ENCODE data around the gene AGER. TPM values are rescaled to one million over a fixed set of nuclear protein-coding genes. Genes with fewer than 3 reads are reported as not detected.
A peak's percentile ranks its signal among the peaks of the same experiment; 100 is the strongest.
"Not testable (repeated sequence)": the region's sequence is repeated elsewhere in the genome, so short reads cannot be mapped to it uniquely, and the experiment has no call there.

The AGER gene
- total and polyA plus RNA-seq, 2 donors (not counting 1 experiment from before 2014, with no cell fraction given): 0.50 to 0.78 TPM

DNA sequence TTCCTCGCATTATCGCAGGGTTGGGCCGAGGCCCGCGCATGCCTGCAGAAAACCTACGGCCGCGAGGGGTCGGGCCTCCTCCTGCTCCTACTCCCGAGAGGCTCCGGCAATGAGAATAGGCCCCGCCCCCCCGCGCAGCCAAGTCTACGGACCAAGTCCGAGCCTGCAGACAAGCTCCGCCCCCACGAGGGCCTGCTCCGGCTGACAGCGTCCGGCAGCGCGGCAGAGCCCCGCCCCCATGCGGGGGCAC lies 11.5 kb upstream of the AGER start:
- no peak overlapping the region for H2AFZ ChIP-seq (ENCODE audit: low read length)
- H3K4me1 ChIP-seq (ENCODE audit: control insufficient read depth, extremely low read depth, insufficient read depth, low read length): peaks cover 11% of the 10 kb centered on the region
- no peak overlapping the region for H3K9ac ChIP-seq (ENCODE audit: insufficient read depth, low read length)
- peak overlapping the region; percentile 99 for H3K27ac ChIP-seq (ENCODE audit: insufficient read depth, low read length)
- peak; percentile 100 for DNase-seq (ENCODE audit: low read depth in 2 of 2)
- H4K20me1 ChIP-seq (ENCODE audit: control insufficient read depth, extremely low read depth, insufficient read depth, low read length): no peaks in the 10 kb centered on the region
- H3K36me3 ChIP-seq (ENCODE audit: control insufficient read depth, insufficient read depth, low read length): no peaks in the 10 kb centered on the region
- H3K9me3 ChIP-seq (ENCODE audit: control insufficient read depth, insufficient read depth, low read depth, low read length): no peaks in the 10 kb centered on the region
- H3K27me3 ChIP-seq (ENCODE audit: control insufficient read depth, insufficient read depth, low read length): peaks cover under 1% of the 10 kb centered on the region
- H3K79me2 ChIP-seq (ENCODE audit: control insufficient read depth, insufficient read depth, low read length): no peaks in the 10 kb centered on the region
- H3K4me3 ChIP-seq (replicated peaks in 1 of 4; ENCODE audit: control extremely low read depth in 1 of 4, insufficient read depth in 1 of 4, low read depth in 3 of 4, low read length in 4 of 4): peak overlapping the region in 1 of 4 experiments; percentile 90
- H3K4me2 ChIP-seq (ENCODE audit: extremely low read depth, insufficient read depth, low read length): no peak overlapping the region
- TF ChIP-seq, protein P1, sequence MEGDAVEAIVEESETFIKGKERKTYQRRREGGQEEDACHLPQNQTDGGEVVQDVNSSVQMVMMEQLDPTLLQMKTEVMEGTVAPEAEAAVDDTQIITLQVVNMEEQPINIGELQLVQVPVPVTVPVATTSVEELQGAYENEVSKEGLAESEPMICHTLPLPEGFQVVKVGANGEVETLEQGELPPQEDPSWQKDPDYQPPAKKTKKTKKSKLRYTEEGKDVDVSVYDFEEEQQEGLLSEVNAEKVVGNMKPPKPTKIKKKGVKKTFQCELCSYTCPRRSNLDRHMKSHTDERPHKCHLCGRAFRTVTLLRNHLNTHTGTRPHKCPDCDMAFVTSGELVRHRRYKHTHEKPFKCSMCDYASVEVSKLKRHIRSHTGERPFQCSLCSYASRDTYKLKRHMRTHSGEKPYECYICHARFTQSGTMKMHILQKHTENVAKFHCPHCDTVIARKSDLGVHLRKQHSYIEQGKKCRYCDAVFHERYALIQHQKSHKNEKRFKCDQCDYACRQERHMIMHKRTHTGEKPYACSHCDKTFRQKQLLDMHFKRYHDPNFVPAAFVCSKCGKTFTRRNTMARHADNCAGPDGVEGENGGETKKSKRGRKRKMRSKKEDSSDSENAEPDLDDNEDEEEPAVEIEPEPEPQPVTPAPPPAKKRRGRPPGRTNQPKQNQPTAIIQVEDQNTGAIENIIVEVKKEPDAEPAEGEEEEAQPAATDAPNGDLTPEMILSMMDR (conservative IDR thresholded peaks at IDR 0.05 in 1 of 2, IDR thresholded peaks at IDR 0.05 in 1 of 2; ENCODE audit: low read depth in 1 of 2, low read length in 2 of 2): peak in 1 of 2 donors; percentile 42
- TF ChIP-seq EZH2 (IDR thresholded peaks at IDR 0.05; ENCODE audit: low read length, missing control alignments): no peak

DNA sequence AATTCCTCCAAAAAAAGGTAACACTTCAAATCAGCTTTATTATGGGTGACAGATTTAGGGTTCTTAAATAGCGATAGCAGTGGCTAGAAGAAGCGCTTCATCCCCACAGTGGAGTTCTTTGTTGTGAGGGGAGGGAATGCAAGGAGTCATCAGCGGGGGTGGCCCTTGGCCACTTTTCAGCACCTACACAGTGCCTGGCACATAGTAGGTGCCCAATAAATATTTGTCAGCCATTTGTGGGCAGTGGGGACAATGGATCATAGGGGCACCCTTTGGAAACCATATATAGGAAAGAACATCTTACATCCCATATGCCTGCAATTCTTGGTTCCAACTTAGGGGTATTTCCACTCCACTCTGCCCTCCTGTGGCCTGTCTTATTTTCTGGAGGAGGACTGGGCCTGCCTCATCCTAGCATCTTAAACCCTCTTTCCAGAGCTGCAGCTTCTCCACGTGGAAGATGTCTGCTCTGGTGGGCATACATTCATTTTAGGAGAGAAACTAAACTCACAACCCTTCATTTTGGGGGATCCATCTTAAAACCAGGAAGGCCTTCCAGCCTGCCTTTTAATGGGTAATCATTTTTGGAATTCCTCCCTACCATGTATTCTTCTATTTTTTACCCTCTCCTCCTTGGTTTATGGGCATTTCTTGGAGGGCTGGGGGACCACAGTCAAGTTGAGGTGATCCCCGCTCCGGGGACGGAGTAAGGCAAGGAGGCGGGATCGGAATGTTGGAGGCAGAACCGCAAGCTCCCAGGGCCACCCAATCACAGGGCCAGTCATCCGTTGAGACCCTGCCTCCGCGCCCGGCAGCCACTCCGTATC lies 11.0 kb upstream of the AGER start:
- H2AFZ ChIP-seq (ENCODE audit: low read length): peak overlapping the region; percentile 44
- H3K36me3 ChIP-seq (ENCODE audit: control insufficient read depth, insufficient read depth, low read length): no peaks in the 10 kb centered on the region
- no peak for TF ChIP-seq EZH2 (IDR thresholded peaks at IDR 0.05; ENCODE audit: low read length, missing control alignments)
- TF ChIP-seq, protein P1 (conservative IDR thresholded peaks at IDR 0.05 in 1 of 2, IDR thresholded peaks at IDR 0.05 in 1 of 2; ENCODE audit: low read depth in 1 of 2, low read length in 2 of 2): peak; percentile 61 to 67
- H3K4me1 ChIP-seq (ENCODE audit: control insufficient read depth, extremely low read depth, insufficient read depth, low read length): peaks cover 14% of the 10 kb centered on the region
- peak overlapping the region; percentile 75 for H3K4me2 ChIP-seq (ENCODE audit: extremely low read depth, insufficient read depth, low read length)
- H3K79me2 ChIP-seq (ENCODE audit: control insufficient read depth, insufficient read depth, low read length): no peaks in the 10 kb centered on the region
- no peaks in the 10 kb centered on the region for H3K27me3 ChIP-seq (ENCODE audit: control insufficient read depth, insufficient read depth, low read length)
- peak overlapping the region; percentile 60 for H3K9ac ChIP-seq (ENCODE audit: insufficient read depth, low read length)
- H3K27ac ChIP-seq (ENCODE audit: insufficient read depth, low read length): peak overlapping the region; percentile 89
- H3K4me3 ChIP-seq (replicated peaks in 1 of 4; ENCODE audit: control extremely low read depth in 1 of 4, insufficient read depth in 1 of 4, low read depth in 3 of 4, low read length in 4 of 4): peak overlapping the region; percentile 48 to 77 (median 56)
- no peaks in the 10 kb centered on the region for H3K9me3 ChIP-seq (ENCODE audit: control insufficient read depth, insufficient read depth, low read depth, low read length)
- H4K20me1 ChIP-seq (ENCODE audit: control insufficient read depth, extremely low read depth, insufficient read depth, low read length): no peaks in the 10 kb centered on the region
- peak; percentile 45 to 73 for DNase-seq (ENCODE audit: low read depth in 2 of 2)

DNA sequence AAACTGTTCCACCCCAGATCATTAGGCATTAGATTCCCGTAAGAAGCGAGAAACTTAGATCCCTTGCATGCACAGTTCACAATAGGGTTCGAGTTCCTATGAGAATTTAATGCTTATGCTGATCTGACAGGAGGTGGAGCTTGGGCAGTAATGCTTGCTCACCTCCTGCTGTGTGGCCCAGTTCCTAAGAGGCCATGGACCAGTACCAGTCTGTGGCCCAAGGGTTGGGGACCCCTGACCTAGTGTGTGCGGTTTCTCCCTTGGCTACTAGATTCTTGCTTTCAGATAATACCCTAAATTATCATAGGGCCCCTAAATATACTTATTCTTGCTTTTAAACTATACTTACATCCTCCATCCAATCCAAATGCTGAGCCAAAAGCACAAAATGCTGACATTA lies 10.3 kb upstream of the AGER start:
- TF ChIP-seq, protein P1 (conservative IDR thresholded peaks at IDR 0.05 in 1 of 2, IDR thresholded peaks at IDR 0.05 in 1 of 2; ENCODE audit: low read depth in 1 of 2, low read length in 2 of 2): no peak
- no peak for TF ChIP-seq EZH2 (IDR thresholded peaks at IDR 0.05; ENCODE audit: low read length, missing control alignments)
- Histone ChIP-seq H3K4me1 (ENCODE audit: control insufficient read depth, extremely low read depth, insufficient read depth, low read length) (peaks cover 14% of the 10 kb centered on the region), H4K20me1 (ENCODE audit: control insufficient read depth, extremely low read depth, insufficient read depth, low read length) (no peaks in the 10 kb centered on the region), H3K4me3 (replicated peaks in 1 of 4; ENCODE audit: control extremely low read depth in 1 of 4, insufficient read depth in 1 of 4, low read depth in 3 of 4, low read length in 4 of 4) (no peak overlapping the region), H2AFZ (ENCODE audit: low read length) (no peak overlapping the region), H3K27me3 (ENCODE audit: control insufficient read depth, insufficient read depth, low read length) (no peaks in the 10 kb centered on the region), H3K9ac (ENCODE audit: insufficient read depth, low read length) (no peak overlapping the region), H3K9me3 (ENCODE audit: control insufficient read depth, insufficient read depth, low read depth, low read length) (no peaks in the 10 kb centered on the region), H3K79me2 (ENCODE audit: control insufficient read depth, insufficient read depth, low read length) (peaks cover 2% of the 10 kb centered on the region), H3K36me3 (ENCODE audit: control insufficient read depth, insufficient read depth, low read length) (no peaks in the 10 kb centered on the region), H3K4me2 (ENCODE audit: extremely low read depth, insufficient read depth, low read length) (no peak overlapping the region), H3K27ac (ENCODE audit: insufficient read depth, low read length) (no peak overlapping the region)
- DNase-seq (ENCODE audit: low read depth in 2 of 2): no peak

DNA sequence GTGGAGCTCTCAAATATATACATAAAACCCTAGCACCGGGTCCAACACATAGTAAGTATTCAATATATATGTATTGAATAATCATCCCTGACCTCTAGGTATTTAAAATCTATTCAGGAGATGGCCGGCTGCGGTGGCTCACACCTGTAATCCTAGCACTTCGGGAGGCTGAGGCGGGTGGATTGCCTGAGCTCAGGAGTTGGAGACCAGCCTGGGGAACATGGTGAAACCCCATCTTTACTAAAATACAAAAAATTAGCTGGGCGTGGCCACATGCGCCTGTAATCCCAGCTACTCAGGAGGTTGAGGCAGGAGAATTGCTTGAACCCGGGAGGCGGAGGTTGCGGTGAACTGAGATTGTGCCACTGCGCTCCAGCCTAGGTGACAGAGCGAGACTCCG lies 9.0 kb upstream of the AGER start:
- Histone ChIP-seq H3K4me1 (ENCODE audit: control insufficient read depth, extremely low read depth, insufficient read depth, low read length) (peaks cover 17% of the 10 kb centered on the region), H2AFZ (ENCODE audit: low read length) (peak overlapping the region; percentile 84), H3K79me2 (ENCODE audit: control insufficient read depth, insufficient read depth, low read length) (peaks cover 13% of the 10 kb centered on the region)
- H3K9me3 ChIP-seq (ENCODE audit: control insufficient read depth, insufficient read depth, low read depth, low read length); H3K9ac ChIP-seq (ENCODE audit: insufficient read depth, low read length); H3K4me3 ChIP-seq (replicated peaks in 1 of 4; ENCODE audit: control extremely low read depth in 1 of 4, insufficient read depth in 1 of 4, low read depth in 3 of 4, low read length in 4 of 4); H4K20me1 ChIP-seq (ENCODE audit: control insufficient read depth, extremely low read depth, insufficient read depth, low read length); DNase-seq (ENCODE audit: low read depth in 2 of 2); H3K27me3 ChIP-seq (ENCODE audit: control insufficient read depth, insufficient read depth, low read length); H3K36me3 ChIP-seq (ENCODE audit: control insufficient read depth, insufficient read depth, low read length); H3K27ac ChIP-seq (ENCODE audit: insufficient read depth, low read length); H3K4me2 ChIP-seq (ENCODE audit: extremely low read depth, insufficient read depth, low read length): not testable (repeated sequence)
